K562 (cell line): Measurements from ENCODE around the gene HIGD1C. TPM values are rescaled to one million over a fixed set of nuclear protein-coding genes. Genes with fewer than 3 reads are reported as not detected.

ENCODE experiments used
- ATF7 ChIP-seq: fragments of 450-650 bp; IDR thresholded peaks from 2 replicates; pipeline ENCODE4 v1.7.1; 2014; ENCODE audit warnings: mild to moderate bottlenecking, moderate library complexity
- CHD1 ChIP-seq: fragments of 200-600 bp; sonication (generic); IDR thresholded peaks from one replicate; pipeline ENCODE4 v1.6.1; 2012; ENCODE audit warnings: mild to moderate bottlenecking, moderate library complexity, low read length, inconsistent platforms
- CREM ChIP-seq: IDR thresholded peaks from 2 replicates; pipeline ENCODE4 v1.6.1; 2014; ENCODE audit warnings: antibody characterized with exemption, low read depth
- EGR1 ChIP-seq: fragments of 450-650 bp; conservative IDR thresholded peaks from 2 replicates; pipeline ENCODE4 v1.6.1; 2017; ENCODE audit warnings: mild to moderate bottlenecking
- EP300 ChIP-seq: IDR thresholded peaks from 2 replicates; pipeline ENCODE4 v1.6.1; 2012; ENCODE audit warnings: low read length, improper control_type of control experiment
- ESRRA ChIP-seq: fragments of 450-650 bp; IDR thresholded peaks from 2 replicates; pipeline ENCODE4 v1.6.1; 2014; ENCODE audit warnings: low read depth, mild to moderate bottlenecking, moderate library complexity, borderline replicate concordance
- ETV6 ChIP-seq, 3 experiments: fragments of 150-350 bp in 1 of 3; sonication (generic) in 1 of 3; formaldehyde crosslinking in 1 of 3; IDR thresholded peaks; 2 replicates each; pipeline versions ENCODE4 v1.6.1 to v1.8.0; 2014 to 2022; ENCODE audit warnings: borderline replicate concordance in 2 of 3, low read depth in 2 of 3, antibody characterized with exemption in 1 of 3, low read length in 1 of 3, mild to moderate bottlenecking in 1 of 3, missing genetic modification reagents in 1 of 3
- FOXA1 ChIP-seq: fragments of 450-650 bp; IDR thresholded peaks from 2 replicates; pipeline ENCODE4 v1.6.1; 2016; ENCODE audit warnings: mild to moderate bottlenecking, borderline replicate concordance
- GATAD2A ChIP-seq: fragments of 450-650 bp; IDR thresholded peaks from 2 replicates; pipeline ENCODE4 v1.6.1; 2017
- KLF1 ChIP-seq: fragments of 450-650 bp; IDR thresholded peaks from 2 replicates; pipeline ENCODE4 v1.6.1; 2016; ENCODE audit warnings: missing genetic modification characterization, missing compliant biosample characterization
- LEF1 ChIP-seq: fragments of 450-650 bp; IDR thresholded peaks from 2 replicates; pipeline ENCODE4 v1.6.1; 2016; ENCODE audit warnings: mild to moderate bottlenecking
- NCOR1 ChIP-seq: fragments of 450-650 bp; IDR thresholded peaks from 2 replicates; pipeline ENCODE4 v1.6.1; 2016; ENCODE audit warnings: mild to moderate bottlenecking, moderate library complexity
- STAT5A ChIP-seq: IDR thresholded peaks from 2 replicates; pipeline ENCODE4 v1.6.1; 2012; ENCODE audit warnings: low read length, inconsistent platforms, borderline replicate concordance
- TCFL5 ChIP-seq: fragments of 250-450 bp; sonication (Bioruptor Pico); conservative IDR thresholded peaks from 2 replicates; pipeline ENCODE4 v1.6.1; 2021; ENCODE audit warnings: mild to moderate bottlenecking, moderate library complexity, matching md5 sums
- ZC3H11A ChIP-seq: IDR thresholded peaks from 2 replicates; pipeline ENCODE4 v1.6.1; 2012; ENCODE audit warnings: low read depth, low read length, improper control_type of control experiment
- ZNF23 ChIP-seq: fragments of 250-450 bp; sonication (Bioruptor Pico); IDR thresholded peaks from 2 replicates; pipeline ENCODE4 v1.4.0; 2020; ENCODE audit warnings: mild to moderate bottlenecking
- ZNF436 ChIP-seq: fragments of 250-450, 450-650 bp; sonication (Bioruptor Pico); formaldehyde crosslinking; IDR thresholded peaks from 2 replicates; pipeline ENCODE4 v1.7.0; 2020; ENCODE audit warnings: mild to moderate bottlenecking
- polyA plus RNA-seq, 8 experiments: library from polyadenylated mRNA; depleted of rRNA in 4 of 8; stranded (reverse) in 5 of 8; unstranded in 3 of 8; fragments of >200 nt; fragmentation: Nextera tagmentation in 2 of 8; fragmentation: Illumina TruSeq in 1 of 8; extraction: Ambion mirVana in 2 of 8; extraction: Trizol in 1 of 8; gene quantifications; 2 replicates each; pipeline versions ENCODE4 v1.2.1 to v1.2.3, GENCODE V29; 2011 to 2014; ENCODE audit warnings: inconsistent platforms in 1 of 8, missing spikeins in 1 of 8
- total RNA-seq, 7 experiments: library from RNA; depleted of rRNA in 6 of 7; stranded (reverse); fragments of >200 nt in 6 of 7; fragmentation: Illumina TruSeq in 2 of 7; extraction: Trizol in 2 of 7; gene quantifications; 2 replicates each; pipeline versions ENCODE4 v1.2.1 to v1.2.3, GENCODE V29; 2011 to 2021; ENCODE audit warnings: low replicate concordance in 1 of 7
- TF ChIP-seq, protein P1 (sequence below): sonication (generic); formaldehyde crosslinking; IDR thresholded peaks from 2 replicates; pipeline ENCODE4 v1.8.1; 2023; ENCODE audit warnings: mild to moderate bottlenecking, missing genetic modification reagents
- TF ChIP-seq, protein P2 (sequence below): fragments of 450-650 bp; IDR thresholded peaks from 2 replicates; pipeline ENCODE4 v1.7.1; 2018; ENCODE audit warnings: mild to moderate bottlenecking, low read depth; ENCODE audit not compliant: partially characterized antibody
- TF ChIP-seq, protein P3 (sequence below): fragments of 250-450 bp; sonication (Bioruptor Pico); IDR thresholded peaks from 2 replicates; pipeline ENCODE4 v1.8.0; 2022; ENCODE audit warnings: moderate library complexity, mild to moderate bottlenecking, inconsistent platforms

The HIGD1C gene
- total and polyA plus RNA-seq, 9 of the 15 experiments (the other 6 are each of a cell fraction or from before 2014, with no cell fraction given), result not detected

DNA sequence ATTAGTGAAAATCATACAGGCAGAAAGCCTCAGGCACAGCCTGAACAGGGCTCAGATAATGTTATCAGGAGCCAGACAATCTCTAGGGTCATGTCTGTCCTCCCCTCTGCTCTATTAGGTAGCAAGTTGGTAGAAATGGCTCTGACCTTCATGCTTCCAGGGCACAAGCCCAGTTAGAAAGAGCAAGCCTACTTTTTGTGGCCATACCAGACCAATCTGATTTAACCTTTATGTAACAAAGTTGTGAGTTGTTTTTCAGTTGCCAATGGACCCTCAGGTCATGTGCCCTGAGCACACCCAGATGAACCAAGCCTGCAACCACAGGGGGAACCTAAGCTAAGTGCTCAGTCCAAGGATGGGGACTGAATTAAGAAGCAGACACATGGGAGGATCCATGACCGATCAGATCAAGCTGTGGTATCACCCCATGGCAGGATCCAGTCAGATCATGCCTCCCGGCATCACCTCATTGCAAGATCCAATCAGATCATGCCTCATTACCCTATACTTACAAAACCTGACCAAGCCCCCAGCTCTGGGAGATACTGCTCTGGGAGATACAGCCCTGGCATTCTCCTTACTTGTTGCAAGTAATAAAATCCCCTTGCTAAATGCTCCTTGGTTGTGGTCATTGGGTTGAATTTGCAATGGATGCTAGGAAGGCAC is 18.8 kb upstream of the HIGD1C start (continued):
- TF ChIP-seq, protein P1, sequence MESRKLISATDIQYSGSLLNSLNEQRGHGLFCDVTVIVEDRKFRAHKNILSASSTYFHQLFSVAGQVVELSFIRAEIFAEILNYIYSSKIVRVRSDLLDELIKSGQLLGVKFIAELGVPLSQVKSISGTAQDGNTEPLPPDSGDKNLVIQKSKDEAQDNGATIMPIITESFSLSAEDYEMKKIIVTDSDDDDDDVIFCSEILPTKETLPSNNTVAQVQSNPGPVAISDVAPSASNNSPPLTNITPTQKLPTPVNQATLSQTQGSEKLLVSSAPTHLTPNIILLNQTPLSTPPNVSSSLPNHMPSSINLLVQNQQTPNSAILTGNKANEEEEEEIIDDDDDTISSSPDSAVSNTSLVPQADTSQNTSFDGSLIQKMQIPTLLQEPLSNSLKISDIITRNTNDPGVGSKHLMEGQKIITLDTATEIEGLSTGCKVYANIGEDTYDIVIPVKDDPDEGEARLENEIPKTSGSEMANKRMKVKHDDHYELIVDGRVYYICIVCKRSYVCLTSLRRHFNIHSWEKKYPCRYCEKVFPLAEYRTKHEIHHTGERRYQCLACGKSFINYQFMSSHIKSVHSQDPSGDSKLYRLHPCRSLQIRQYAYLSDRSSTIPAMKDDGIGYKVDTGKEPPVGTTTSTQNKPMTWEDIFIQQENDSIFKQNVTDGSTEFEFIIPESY (CRISPR knock-in tag), result no peak
- TF ChIP-seq CHD1 (no peak), NCOR1 (peak; percentile 42; the same call in 1 of the 2 replicates), ZNF23 (CRISPR knock-in tag) (no peak), ATF7 (peak; percentile 55; the same call in 1 of the 2 replicates), GATAD2A (no peak), ESRRA (peak; percentile 56; the same call in 1 of the 2 replicates), EP300 (peak; percentile 1; the same call in 1 of the 2 replicates), ETV6 (IDR thresholded peaks at IDR 0.05; ENCODE audit: borderline replicate concordance in 1 of 2, low read depth in 2 of 2, low read length in 1 of 2) (no peak), ETV6 (CRISPR knock-in tag; IDR thresholded peaks at IDR 0.05; ENCODE audit: borderline replicate concordance) (no peak), EGR1 (no peak), LEF1 (0 out of 2 replicates have a peak, but pooled peaks have one; percentile 28), CREM (0 out of 2 replicates have a peak, but pooled peaks have one; percentile 20), KLF1 (tag) (peak; percentile 74; the same call in 1 of the 2 replicates), STAT5A (no peak), ZNF436 (no peak), TCFL5 (CRISPR knock-in tag) (no peak), ZC3H11A (no peak), FOXA1 (no peak)
- TF ChIP-seq, protein P2, sequence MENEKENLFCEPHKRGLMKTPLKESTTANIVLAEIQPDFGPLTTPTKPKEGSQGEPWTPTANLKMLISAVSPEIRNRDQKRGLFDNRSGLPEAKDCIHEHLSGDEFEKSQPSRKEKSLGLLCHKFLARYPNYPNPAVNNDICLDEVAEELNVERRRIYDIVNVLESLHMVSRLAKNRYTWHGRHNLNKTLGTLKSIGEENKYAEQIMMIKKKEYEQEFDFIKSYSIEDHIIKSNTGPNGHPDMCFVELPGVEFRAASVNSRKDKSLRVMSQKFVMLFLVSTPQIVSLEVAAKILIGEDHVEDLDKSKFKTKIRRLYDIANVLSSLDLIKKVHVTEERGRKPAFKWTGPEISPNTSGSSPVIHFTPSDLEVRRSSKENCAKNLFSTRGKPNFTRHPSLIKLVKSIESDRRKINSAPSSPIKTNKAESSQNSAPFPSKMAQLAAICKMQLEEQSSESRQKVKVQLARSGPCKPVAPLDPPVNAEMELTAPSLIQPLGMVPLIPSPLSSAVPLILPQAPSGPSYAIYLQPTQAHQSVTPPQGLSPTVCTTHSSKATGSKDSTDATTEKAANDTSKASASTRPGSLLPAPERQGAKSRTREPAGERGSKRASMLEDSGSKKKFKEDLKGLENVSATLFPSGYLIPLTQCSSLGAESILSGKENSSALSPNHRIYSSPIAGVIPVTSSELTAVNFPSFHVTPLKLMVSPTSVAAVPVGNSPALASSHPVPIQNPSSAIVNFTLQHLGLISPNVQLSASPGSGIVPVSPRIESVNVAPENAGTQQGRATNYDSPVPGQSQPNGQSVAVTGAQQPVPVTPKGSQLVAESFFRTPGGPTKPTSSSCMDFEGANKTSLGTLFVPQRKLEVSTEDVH, result no peak
- TF ChIP-seq, protein P3, sequence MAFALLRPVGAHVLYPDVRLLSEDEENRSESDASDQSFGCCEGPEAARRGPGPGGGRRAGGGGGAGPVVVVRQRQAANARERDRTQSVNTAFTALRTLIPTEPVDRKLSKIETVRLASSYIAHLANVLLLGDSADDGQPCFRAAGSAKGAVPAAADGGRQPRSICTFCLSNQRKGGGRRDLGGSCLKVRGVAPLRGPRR (CRISPR knock-in tag), result no peak
